Hepatocyte (in vitro differentiated cells): ENCODE results near the gene EPHB2. TPM values are rescaled to one million over a fixed set of nuclear protein-coding genes. Genes with fewer than 3 reads are reported as not detected.

Experiments used
- DNase-seq: peaks from one replicate; pipeline ENCODE4 v3.0.0-alpha.2; 2016; ENCODE audit warnings: low spot score
- H2AFZ ChIP-seq: fragments of 200-600 bp; sonication (generic); 2 replicates; pipeline ENCODE4 v1.6.0; 2016; ENCODE audit warnings: antibody characterized with exemption, mild to moderate bottlenecking
- H3K27ac ChIP-seq: fragments of 200-600 bp; sonication (generic); 2 replicates; pipeline ENCODE4 v1.5.1; 2016; ENCODE audit warnings: mild to moderate bottlenecking
- H3K27me3 ChIP-seq: fragments of 200-600 bp; sonication (generic); 2 replicates; pipeline ENCODE4 v1.6.1; 2016
- H3K36me3 ChIP-seq: fragments of 200-600 bp; sonication (generic); replicated peaks from 2 replicates; pipeline ENCODE4 v1.5.1; 2016; ENCODE audit warnings: low read depth; ENCODE audit not compliant: insufficient read depth
- H3K4me1 ChIP-seq: fragments of 200-600 bp; sonication (generic); 2 replicates; pipeline ENCODE4 v1.5.1; 2016; ENCODE audit warnings: mild to moderate bottlenecking, moderate library complexity; ENCODE audit not compliant: insufficient read depth
- H3K4me2 ChIP-seq: fragments of 200-600 bp; sonication (generic); 2 replicates; pipeline ENCODE4 v1.6.0; 2016
- H3K4me3 ChIP-seq: fragments of 200-600 bp; sonication (generic); 2 replicates; pipeline ENCODE4 v1.5.1; 2016; ENCODE audit warnings: mild to moderate bottlenecking
- H3K79me2 ChIP-seq: fragments of 200-600 bp; sonication (generic); 2 replicates; pipeline ENCODE4 v1.6.0; 2017; ENCODE audit warnings: mild to moderate bottlenecking
- H3K9me2 ChIP-seq: fragments of 200-600 bp; sonication (generic); replicated peaks from 2 replicates; pipeline ENCODE4 v1.6.0; 2017; ENCODE audit warnings: mild to moderate bottlenecking; ENCODE audit not compliant: insufficient read depth
- H3K9me3 ChIP-seq: fragments of 200-600 bp; sonication (generic); 2 replicates; pipeline ENCODE4 v1.5.1; 2016; ENCODE audit warnings: low read depth, mild to moderate bottlenecking
- H4K20me1 ChIP-seq: fragments of 200-600 bp; sonication (generic); 2 replicates; pipeline ENCODE4 v1.6.0; 2016; ENCODE audit warnings: mild to moderate bottlenecking; ENCODE audit not compliant: insufficient read depth, poor library complexity, severe bottlenecking
- EZH2 ChIP-seq: fragments of 200-600 bp; sonication (generic); IDR thresholded peaks from 2 replicates; pipeline ENCODE4 v1.6.1; 2016; ENCODE audit warnings: antibody characterized with exemption, mild to moderate bottlenecking, borderline replicate concordance
- EZH2phosphoT487 ChIP-seq: fragments of 200-600 bp; sonication (generic); IDR thresholded peaks from one replicate; pipeline ENCODE4 v1.6.1; 2018; ENCODE audit warnings: antibody characterized with exemption, mild to moderate bottlenecking, low read depth, moderate library complexity; ENCODE audit not compliant: unreplicated experiment, severe bottlenecking
- WGBS: methylation state at CpG from one replicate; pipeline ENCODE4 v1.1.6; 2016; ENCODE audit warnings: low lambda C conversion rate; ENCODE audit errors: missing lambda C conversion rate; 5-methylcytosine and 5-hydroxymethylcytosine counted together
- polyA plus RNA-seq: library from polyadenylated mRNA; unstranded; fragments of >200 nt; fragmentation: Nextera tagmentation; extraction: Ambion mirVana; gene quantifications from 2 replicates; pipeline ENCODE4 v1.2.1, GENCODE V29; 2016
- total RNA-seq: library from RNA; depleted of rRNA; stranded (reverse); fragments of >200 nt; gene quantifications from 2 replicates; pipeline ENCODE4 v1.2.3, GENCODE V29; 2014
- TF ChIP-seq, protein P1 (sequence below): fragments of 200-600 bp; sonication (generic); IDR thresholded peaks from 2 replicates; pipeline ENCODE4 v1.5.1; 2016; ENCODE audit warnings: antibody characterized with exemption, mild to moderate bottlenecking; ENCODE audit not compliant: poor library complexity

Gene EPHB2
- total and polyA plus RNA-seq, 2 experiments from 2014 or later, result 17.2 to 18.3 TPM

DNA sequence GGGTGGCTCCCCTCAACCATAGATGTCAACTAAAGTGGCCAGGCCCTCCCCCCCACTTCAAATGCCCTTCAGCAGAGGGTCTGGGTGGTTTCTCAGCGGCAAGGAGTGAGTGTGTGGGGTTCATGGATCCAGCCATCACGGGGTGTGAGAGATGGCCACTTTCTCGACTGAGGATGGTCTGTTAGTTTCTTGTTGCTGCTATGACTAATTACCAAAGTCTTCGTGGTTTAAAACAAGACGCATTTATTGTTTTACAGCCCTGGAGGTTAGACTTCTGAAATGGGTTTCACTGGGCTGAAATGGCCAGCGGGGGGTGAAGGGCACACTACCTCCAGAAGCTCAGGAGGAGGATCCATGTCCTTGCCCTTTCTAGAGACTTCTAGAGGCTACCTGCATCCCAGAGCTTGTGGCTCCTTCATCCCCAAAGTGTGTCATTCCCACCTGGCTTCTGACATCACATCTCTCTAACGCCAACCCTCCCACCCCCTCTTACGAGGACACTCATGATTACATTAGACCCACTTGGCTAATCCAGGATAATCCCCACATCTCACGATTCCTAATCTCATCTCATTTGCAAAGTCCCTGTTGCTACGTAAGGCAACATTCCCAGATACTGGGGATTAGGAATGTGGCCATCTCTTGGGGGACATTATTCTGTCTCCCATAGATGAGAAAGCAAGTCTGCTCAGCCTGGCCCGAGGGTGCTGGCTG, 53.0 kb downstream of the EPHB2 start:
- Histone ChIP-seq H4K20me1 (peaks cover 5% of the 10 kb centered on the region), H3K9me3 (no peaks in the 10 kb centered on the region), H2AFZ (no peak overlapping the region), H3K4me3 (no peak overlapping the region), H3K9me2 (no peaks in the 10 kb centered on the region), H3K4me1 (no peaks in the 10 kb centered on the region), H3K36me3 (no peaks in the 10 kb centered on the region), H3K27ac (no peak overlapping the region), H3K79me2 (no peaks in the 10 kb centered on the region), H3K27me3 (no peaks in the 10 kb centered on the region), H3K4me2 (no peak overlapping the region)
- no peak for TF ChIP-seq EZH2phosphoT487
- no peak for TF ChIP-seq EZH2
- TF ChIP-seq, protein P1, sequence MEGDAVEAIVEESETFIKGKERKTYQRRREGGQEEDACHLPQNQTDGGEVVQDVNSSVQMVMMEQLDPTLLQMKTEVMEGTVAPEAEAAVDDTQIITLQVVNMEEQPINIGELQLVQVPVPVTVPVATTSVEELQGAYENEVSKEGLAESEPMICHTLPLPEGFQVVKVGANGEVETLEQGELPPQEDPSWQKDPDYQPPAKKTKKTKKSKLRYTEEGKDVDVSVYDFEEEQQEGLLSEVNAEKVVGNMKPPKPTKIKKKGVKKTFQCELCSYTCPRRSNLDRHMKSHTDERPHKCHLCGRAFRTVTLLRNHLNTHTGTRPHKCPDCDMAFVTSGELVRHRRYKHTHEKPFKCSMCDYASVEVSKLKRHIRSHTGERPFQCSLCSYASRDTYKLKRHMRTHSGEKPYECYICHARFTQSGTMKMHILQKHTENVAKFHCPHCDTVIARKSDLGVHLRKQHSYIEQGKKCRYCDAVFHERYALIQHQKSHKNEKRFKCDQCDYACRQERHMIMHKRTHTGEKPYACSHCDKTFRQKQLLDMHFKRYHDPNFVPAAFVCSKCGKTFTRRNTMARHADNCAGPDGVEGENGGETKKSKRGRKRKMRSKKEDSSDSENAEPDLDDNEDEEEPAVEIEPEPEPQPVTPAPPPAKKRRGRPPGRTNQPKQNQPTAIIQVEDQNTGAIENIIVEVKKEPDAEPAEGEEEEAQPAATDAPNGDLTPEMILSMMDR, result no peak
- WGBS, result 60% methylated on average over 11 of the region's 11 CpGs
- peak; percentile 32 for DNase-seq

- Histone ChIP-seq H3K9me2 (no peaks in the 10 kb centered on the region), H3K27ac (no peak overlapping the region), H3K4me2 (no peak overlapping the region), H3K4me1 (no peaks in the 10 kb centered on the region), H3K36me3 (no peaks in the 10 kb centered on the region), H4K20me1 (peaks cover 5% of the 10 kb centered on the region), H3K27me3 (no peaks in the 10 kb centered on the region), H3K4me3 (no peak overlapping the region), H3K79me2 (no peaks in the 10 kb centered on the region), H3K9me3 (no peaks in the 10 kb centered on the region), H2AFZ (no peak overlapping the region)
- DNase-seq, result no peak
- 97% methylated on average over 9 of the region's 9 CpGs for WGBS
- TF ChIP-seq, protein P1, result no peak
- TF ChIP-seq EZH2, result no peak
- no peak for TF ChIP-seq EZH2phosphoT487
These were observed 57.2 kb downstream of the EPHB2 start for GRCh38 chr1:22767852-22768251.

- peaks cover 4% of the 10 kb centered on the region for H3K4me1 ChIP-seq
- TF ChIP-seq EZH2phosphoT487, result no peak
- no peak for TF ChIP-seq EZH2
- TF ChIP-seq, protein P1, result no peak
- no peaks in the 10 kb centered on the region for H3K27me3 ChIP-seq
- DNase-seq, result no peak
- 90% methylated on average over 6 of the region's 6 CpGs for WGBS
- H2AFZ ChIP-seq, result no peak overlapping the region
- H3K27ac ChIP-seq, result no peak overlapping the region
- no peaks in the 10 kb centered on the region for H3K36me3 ChIP-seq
- no peak overlapping the region for H3K4me2 ChIP-seq
- H3K79me2 ChIP-seq, result no peaks in the 10 kb centered on the region
- H3K4me3 ChIP-seq, result no peak overlapping the region
- H3K9me3 ChIP-seq, result no peaks in the 10 kb centered on the region
- H3K9me2 ChIP-seq, result no peaks in the 10 kb centered on the region
- peaks cover 7% of the 10 kb centered on the region for H4K20me1 ChIP-seq
These were observed 59.3 kb downstream of the EPHB2 start for GRCh38 chr1:22769932-22770331.
